ENCODE results near the gene P2RY12. TPM values are rescaled to one million over a fixed set of nuclear protein-coding genes. Genes with fewer than 3 reads are reported as not detected.

The P2RY12 gene
- total RNA-seq, 1 donor from 2014 or later = not detected

DNA sequence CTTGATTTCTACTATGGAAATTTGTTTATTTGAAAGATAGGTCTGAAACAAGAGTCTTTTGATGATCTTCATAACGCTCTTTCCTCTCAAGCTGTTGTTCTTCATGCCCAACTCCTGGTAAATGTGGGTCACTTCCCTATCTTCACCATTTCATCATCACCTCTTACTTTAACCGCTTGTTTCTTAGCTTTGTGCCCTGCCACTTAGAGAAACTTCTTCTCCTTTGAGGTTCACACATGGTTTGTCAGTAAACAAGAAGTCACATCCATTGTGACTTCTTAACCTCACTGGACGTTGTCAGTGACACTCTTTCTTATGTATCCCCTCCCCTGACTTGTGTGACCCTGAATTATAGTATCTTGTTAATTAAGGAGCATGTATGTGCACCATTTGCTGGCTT, 38.3 kb downstream of the P2RY12 start:
- intact Hi-C loops (cut with micrococcal nuclease) = no loop called here

DNA sequence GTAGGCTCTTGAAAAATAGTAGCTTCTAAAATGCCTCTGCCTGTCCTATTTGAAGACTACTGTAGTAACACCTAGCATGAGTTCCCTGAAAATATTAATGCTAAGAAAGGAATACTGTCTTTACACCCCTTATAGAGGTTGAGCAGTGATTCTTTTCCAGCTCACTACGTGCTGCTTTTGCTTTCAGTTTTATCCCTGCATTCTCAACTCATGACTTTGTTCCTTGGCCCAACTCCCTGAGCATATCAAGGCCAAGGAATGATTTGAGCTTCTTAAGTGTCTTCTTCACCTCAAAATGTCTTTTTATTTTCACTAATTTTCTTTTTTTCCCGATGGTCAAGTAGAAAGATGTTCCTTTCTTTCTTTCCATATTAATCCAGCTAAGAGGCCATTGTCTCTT, 38.7 kb downstream of the P2RY12 start:
- intact Hi-C loops (cut with micrococcal nuclease) = no loop called here

DNA sequence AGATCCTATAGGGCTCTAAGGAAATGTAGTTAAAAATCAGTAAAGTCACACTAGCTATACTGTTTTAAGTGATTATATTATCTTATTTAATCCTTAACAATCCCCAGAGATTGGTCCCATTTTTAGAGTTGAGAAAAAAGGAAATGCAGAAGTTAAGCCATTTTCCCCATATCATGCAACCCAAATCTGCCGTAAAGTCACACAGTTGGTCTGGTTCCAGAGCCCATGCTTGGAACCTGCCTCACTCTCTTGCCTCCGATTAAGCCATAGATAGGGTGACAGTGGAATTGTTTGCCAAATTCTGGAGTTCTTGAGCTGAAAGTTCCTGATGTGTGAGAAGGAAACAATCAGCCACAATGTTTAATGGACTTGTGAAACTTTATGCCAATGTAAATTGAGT, 52.9 kb downstream of the P2RY12 start:
- intact Hi-C loops (cut with micrococcal nuclease) = no loop called here

DNA sequence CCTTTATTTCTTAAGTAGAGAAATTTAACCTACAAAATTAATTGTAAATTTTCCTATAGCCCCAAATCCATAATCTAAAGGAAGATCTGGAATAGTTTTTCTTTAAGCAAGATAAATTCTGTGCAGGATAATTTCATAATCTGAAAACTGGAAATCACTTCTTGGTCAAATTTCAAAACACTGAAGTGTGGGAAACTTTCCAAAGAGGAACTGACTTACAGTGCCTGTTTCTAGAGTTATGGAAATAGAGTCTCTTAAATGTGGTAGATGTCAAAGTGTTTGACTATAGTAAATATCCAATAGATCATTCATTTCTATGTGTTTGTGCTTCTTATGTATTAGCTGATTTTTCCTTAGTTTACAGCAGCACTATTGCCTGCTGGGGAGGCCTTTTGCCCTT, 53.7 kb downstream of the P2RY12 start:
- intact Hi-C loops (cut with micrococcal nuclease) = no loop called here

DNA sequence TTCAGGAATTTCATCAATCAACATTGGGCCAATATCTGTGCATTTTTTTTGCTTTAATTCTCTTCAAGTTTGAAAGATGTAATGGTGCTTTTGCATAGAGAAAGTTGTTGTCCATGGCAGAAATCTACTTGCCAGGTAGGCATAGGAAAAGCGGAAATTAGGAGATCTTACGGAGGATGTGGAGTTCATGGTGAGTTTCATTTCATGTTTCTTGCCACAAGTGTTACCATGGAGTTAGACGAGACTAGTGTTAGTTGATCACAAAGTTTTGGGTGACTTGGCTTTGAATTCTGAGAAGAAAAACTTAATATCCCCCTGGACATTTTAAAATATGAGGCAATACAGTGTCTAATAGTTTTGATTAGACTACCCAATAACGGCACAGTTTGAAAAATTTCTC, 54.2 kb downstream of the P2RY12 start:
- intact Hi-C loops (cut with micrococcal nuclease) = no loop called here

DNA sequence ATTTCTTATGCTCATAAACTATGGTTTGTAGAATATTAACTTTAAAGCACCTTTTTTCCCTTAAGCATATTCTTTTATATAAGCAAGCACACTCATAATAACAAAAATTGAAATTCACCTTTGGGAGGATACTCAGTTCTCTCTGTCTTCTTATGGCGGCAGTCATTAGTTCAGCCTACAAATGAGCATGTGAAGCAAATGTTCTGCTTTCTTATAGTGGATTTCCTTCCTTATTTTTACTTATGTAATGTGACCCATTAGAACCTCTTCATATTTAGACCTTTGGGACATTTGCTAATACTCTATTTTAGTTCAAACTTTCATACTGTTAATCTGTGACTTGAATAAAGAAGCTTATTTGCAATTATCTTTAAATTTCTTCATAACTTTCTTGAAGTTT, 55.2 kb downstream of the P2RY12 start, which contains the start of gene P2RY13:
TSS of gene P2RY13 (minus strand) at position 187 of the 400 bp plus-strand sequence. CDS start at position 166, 21 bp downstream.
- intact Hi-C loops (cut with micrococcal nuclease) = no loop called here

DNA sequence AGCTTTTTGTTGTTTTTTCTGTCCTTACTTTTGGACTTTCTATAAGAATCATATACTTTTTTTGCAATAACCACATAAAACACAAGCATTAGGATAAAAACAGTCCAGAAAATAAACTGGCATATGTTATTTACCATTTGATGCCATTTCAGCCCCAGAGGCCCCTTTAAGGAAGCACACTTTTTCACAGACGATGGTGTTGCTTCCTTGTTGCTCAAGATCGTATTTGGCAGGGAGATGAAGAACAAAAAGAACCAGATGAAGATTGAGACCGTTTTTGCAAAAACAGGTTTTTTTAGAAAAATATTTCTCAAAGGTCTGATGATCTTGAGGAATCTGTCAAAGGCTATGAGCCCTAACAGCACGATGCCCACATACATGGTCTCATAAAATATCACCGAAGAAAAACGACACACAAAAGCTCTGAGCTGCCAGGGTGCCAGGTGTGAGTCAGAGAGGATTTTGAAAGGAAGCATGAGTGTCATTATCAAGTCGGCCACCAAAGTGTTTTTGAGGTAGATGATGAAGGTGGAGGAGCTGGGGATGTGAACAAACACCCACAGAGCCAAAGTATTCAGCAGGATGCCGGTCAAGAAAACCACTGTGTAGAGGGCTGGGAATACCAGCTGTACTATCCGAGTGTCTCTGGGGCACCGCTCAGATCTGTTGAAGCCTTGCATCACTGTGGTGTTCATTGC, 56.1 kb downstream of the P2RY12 start:
- intact Hi-C loops (cut with micrococcal nuclease) = loop anchor here (1.0 kb wide), 1 partner anchor 101 kb away; no protein-coding TSS in a partner anchor

DNA sequence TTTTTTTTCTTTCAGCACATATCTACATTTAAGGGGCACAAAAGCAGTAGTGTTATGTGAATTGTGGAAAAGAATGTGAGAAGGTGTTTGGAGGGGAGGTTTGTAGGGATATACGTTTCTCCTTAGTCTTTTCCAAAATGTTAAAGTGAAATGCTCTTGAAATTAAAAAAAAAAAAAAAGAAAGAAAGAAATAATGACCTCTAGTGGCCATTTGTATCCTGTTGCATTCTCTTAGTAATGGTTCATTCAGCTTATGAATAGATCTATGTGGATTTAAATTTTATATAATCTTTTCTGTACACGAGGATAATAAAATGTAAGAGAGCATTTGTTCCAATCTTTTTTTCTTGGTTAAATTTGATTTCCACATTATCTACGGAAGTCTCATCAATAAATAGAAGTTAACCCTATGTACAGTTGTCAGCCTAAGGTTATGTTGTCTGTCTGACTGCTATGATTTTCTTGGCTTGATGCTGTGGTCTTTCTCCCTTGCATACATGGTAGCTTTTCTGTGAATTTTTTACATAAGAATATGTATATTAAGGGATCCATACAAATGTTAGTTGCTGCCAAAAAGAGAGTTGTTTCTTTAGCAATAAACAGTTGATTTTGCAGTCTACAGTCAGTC, 56.9 kb downstream of the P2RY12 start:
- intact Hi-C loops (cut with micrococcal nuclease) = loop anchor here (1.0 kb wide), 3 partner anchors 37 to 159 kb away; no protein-coding TSS in a partner anchor

DNA sequence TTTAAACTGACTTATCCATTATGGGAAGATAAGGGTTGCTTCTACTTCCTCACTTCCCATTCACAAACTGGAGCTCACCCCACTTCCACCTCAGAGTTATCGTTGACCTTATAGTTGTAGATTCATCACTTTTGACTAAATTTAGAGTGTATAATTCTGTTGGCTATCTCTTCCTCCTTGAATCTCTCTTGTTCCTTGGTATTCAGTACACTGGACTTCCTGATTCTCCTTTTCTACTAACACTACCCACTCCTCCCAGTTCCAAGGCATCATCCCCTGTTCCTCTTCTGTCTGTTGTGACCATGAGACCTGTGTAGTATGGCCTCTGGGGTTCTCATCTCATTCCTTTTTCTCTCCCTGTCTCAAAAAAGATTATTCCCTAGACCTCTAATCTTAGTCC, 62.0 kb downstream of the P2RY12 start:
- intact Hi-C loops (cut with micrococcal nuclease) = no loop called here

DNA sequence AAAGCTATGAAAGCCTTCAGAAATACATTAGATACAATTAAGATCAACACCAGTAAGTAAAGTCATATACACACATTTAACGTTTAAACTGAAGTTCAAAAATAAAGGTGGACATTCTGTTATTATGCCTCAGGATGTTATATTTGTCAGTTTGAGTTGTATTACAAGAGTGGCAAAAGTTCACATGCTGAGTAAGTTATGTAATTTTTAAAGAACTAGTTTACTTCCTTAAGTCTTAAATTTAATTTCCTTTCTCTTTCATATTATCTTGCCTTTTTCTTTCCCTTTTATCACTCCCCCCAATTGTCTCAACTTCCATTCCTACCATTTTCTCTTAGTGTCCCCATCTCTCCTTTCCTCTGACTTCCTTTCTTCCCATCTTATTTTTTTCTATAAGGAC, 63.0 kb downstream of the P2RY12 start:
- intact Hi-C loops (cut with micrococcal nuclease) = no loop called here

DNA sequence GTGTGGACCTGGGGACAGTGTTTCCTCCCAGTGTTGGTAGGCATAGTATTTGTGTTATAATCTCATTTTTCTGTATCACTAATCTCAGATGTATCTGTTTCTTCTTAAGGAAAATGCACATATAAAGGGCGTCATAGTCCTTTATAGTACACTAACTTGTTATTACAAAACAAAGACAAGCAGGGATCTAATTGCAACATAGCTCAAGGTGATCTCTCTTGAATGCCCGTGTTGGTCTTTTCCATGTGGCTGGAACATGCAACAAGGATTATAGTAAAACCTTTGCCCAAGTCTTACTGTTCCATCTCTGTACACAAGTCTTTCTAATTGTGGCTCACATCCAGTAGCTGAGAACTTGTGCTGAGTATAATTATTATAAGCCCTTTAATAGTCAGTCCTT, 64.4 kb downstream of the P2RY12 start:
- intact Hi-C loops (cut with micrococcal nuclease) = no loop called here

DNA sequence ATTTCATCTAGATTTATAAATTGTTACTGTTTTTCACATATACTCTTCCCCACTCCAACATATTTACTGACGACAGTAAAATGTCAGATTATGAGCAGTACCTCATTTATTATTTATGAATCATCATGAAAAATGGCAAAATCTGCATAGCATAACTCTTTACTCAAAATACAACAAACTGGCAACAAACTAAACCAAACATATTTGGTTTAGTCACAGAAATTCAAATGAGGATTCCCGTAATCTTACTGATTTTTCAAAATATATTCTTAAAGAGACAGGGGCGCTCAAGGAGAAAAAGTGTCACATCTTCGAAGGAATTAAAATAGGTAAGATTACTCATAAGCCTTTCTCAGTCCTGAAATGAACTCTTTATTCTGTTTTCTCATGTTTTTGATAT, 64.9 kb downstream of the P2RY12 start:
- intact Hi-C loops (cut with micrococcal nuclease) = loop anchor here (2.0 kb wide), 1 partner anchor 15 kb away; no protein-coding TSS in a partner anchor

DNA sequence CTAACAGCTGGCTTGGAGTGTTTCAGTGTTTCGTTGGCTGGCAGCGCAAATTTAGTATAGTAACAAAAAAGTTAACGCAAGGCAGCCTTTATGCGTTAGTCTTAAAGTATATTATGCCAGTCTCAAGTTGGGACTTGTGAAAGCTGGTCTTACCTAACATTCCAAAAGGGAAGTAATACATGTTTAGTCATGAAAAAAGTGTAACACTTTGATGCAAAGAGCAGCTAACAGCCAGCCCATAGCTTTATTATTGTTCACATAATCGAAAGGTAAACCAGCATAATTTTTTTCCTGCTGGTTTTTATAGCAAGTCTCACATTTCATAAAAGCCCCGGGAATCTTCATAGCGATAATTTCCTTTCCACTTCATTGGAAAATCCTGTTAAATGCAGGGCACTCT, 65.6 kb downstream of the P2RY12 start:
- intact Hi-C loops (cut with micrococcal nuclease) = loop anchor here (2.0 kb wide), 1 partner anchor 14 kb away; no protein-coding TSS in a partner anchor

DNA sequence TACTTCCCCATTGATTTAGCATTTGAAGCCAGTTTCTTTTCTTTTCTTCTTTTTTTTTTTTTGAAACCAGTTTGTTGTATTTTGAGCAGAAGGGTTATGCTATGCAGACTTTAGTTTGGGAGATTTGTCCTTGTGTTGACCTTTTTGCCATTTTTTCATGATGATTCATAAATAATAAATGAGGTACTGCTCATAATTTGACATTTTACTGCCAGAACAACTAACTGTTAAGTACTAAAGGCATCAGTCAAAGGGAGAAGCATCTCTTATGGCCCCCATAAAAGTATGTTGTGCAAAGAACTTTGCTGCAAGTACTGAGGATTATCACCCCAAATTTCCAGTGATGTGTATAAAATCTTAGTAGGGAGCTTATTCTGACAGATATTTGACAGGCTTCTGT, 66.2 kb downstream of the P2RY12 start:
- intact Hi-C loops (cut with micrococcal nuclease) = loop anchor here (2.0 kb wide), 1 partner anchor 14 kb away; no protein-coding TSS in a partner anchor

DNA sequence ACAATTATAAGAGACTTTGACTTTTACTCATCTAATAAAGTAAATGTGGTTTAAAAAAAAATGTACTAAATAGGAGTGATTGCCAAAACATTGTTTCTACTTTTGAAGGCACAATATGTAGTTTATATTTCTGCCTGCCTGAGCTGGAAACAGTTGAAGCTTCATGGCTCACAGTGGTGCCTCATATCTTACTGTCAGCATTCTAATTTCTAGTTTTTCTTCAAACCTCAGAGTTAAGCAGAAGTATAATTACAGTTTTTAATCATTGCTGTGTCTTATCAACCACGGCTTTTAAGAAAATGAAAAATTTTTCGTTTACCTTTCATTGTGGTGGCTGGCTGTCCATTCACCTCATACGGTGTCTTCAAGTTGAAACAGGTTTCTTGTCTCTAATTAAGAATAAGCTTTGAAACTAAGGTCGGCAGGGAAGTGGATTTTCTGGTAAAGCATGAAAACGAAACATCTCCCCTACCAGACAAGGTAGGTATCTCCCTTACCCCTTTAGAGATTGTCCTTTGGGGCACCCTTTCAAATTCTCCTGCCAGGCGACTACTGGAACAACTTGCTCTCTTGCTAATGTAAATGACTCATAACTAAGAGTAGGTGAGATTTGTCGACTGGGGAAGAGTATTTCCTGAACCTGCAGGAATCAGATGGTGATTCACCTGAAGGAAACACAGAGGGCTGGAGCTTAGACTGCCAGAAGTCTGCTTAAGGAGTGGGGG, 68.1 kb downstream of the P2RY12 start, which contains the start of gene GPR87:
TSS of gene GPR87 (minus strand) at position 554 of the 725 bp plus-strand sequence. CDS start 16,720 bp downstream, outside the sequence.
- intact Hi-C loops (cut with micrococcal nuclease) = loop anchor here (1.0 kb wide), 1 partner anchor 8 kb away; no protein-coding TSS in a partner anchor

DNA sequence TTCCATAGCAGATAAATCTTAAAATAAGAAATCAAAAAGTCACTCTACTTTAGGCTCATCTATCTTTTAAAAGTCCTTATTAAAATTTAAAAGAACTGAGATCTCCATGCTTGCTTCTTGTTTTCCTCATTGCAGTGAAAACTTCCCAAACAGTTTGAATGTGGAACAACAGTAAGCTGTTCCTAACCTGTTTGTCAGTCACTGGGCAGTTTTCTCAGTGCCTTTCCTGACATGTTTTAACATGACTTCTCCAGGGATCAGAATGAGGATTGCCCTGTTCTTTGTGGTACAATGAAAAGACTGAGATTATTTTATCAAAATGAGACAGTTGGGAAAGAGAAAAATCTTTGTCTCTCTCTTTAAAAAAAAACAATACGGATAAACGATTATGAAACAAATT, 68.7 kb downstream of the P2RY12 start:
- intact Hi-C loops (cut with micrococcal nuclease) = loop anchor here (1.0 kb wide), 1 partner anchor 8 kb away; no protein-coding TSS in a partner anchor

DNA sequence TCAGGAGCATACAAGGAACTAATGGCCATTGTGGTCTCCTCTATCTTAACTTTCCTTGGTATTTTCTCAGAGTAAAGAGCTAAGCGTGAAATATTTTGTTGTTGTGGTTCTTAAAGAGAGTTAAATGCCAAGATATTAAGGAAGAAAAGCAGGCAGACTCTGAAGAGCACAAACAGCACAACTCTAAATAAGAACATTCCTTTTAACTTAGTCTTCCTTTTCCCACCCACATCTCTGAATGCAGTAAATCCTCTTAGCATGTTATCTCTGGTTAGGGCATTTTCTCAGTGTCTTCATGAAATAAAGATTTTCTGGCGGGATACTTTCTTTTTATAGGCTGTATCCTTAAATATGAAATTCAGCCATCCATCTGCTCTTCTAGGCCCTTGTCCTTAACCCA, 69.4 kb downstream of the P2RY12 start:
- intact Hi-C loops (cut with micrococcal nuclease) = no loop called here

DNA sequence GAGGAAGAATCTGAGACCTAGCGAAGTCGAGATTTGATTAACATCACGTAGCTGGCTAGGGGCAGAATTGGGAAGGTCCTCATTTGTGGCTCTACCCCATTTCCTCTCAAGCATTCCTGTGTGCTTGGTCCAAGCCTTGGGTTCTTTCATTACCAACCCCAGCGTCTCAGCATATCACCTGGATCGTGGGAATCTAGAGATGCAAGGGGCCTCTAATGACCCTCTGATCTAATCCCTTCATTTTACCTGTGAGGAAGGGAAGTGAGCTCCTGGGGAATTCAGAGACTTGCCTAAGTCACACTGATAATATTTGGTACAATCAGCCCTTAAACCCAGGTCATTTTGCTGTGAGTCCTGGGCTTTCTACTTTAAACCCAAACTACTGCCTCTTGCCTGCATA, 70.0 kb downstream of the P2RY12 start:
- intact Hi-C loops (cut with micrococcal nuclease) = no loop called here

DNA sequence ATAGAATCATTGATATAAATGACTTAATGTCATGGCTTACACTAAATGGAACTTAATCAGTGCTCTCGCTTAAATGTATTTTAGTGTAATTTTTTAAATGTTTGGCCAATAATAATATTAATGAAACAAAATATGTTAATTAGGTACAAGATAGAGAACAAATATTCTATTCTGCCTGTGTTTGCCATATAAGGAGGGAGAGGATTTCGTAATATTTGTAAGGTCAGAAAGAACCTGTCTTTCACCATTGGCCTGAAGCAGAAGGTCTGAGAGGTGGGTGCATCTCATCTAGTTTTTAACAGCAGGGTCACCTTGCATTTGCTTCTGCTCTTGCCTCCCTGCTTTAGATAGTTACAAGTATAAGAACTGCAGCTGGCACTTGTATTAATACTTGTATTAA, 70.4 kb downstream of the P2RY12 start:
- intact Hi-C loops (cut with micrococcal nuclease) = no loop called here

DNA sequence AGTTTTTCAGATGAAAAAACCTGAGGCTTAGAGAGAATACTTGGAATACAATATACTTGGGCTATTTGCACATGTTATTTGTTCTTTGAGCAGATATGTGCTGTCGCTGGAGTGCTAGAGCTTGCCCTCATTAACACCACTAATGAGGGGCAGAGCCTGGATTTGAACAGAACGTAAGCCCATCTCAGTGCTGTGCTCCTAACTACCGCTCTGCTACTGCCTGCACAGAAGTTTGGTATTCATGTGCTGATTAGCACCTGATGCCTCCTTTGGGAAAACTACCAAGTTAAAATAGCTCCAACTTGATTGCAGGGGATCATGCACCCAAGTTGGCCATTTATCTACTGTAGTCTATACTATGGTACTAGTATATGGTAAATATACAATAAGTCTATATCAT, 71.6 kb downstream of the P2RY12 start:
- intact Hi-C loops (cut with micrococcal nuclease) = no loop called here

DNA sequence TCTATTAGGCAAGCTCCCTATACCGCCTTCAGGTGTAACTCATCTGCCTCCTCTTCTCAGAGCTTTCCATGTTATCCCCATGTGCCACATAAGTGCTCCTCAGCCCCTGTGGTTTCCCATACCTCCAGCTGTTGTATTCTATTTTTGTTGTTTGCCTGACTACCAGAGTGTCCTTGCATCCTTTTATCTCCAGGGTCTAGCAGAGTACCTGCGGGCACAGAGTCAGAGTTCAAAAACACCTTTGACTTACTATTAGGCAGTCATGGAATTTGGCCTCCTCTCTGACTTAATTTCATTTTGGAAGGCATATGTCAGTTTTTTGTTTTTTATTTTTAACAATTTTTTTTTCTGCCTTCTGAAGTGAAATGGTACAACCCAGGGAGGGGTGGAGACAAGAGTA, 75.0 kb downstream of the P2RY12 start:
- intact Hi-C loops (cut with micrococcal nuclease) = no loop called here

Data from T-helper 2 cell treated with Interferon-gamma antibody and Interleukin-4, amounts not matched to agents 100 ng/mL and 5 ng/mL, for 36 hours (primary cell).